DMS79 treated with DMSO at 0.1 percent for 48 hours (cell line): Measurements from ENCODE around the gene ZKSCAN5.

Experiments
- DNase-seq: peaks from one replicate; lab custom pipeline; 2025; lab: John Stamatoyannopoulos, UW

The ZKSCAN5 gene

GRCh38 chr7:99504603-99505323, at the start of gene ZKSCAN5:
ZKSCAN5 (plus strand) TSS chr7:99504662; CDS start chr7:99506045, 1,383 bp downstream.
- DNase-seq, result peak; percentile 96

GRCh38 chr7:99455874-99456273, 48.6 kb upstream of the ZKSCAN5 start:
- no peak for DNase-seq

GRCh38 chr7:99456288-99456687, 48.2 kb upstream of the ZKSCAN5 start:
- no peak for DNase-seq

GRCh38 chr7:99457050-99457649, 47.3 kb upstream of the ZKSCAN5 start:
- no peak for DNase-seq

- DNase-seq, result no peak
Observed at GRCh38 chr7:99457650-99458493, 46.6 kb upstream of the ZKSCAN5 start.

GRCh38 chr7:99459087-99459486, 45.4 kb upstream of the ZKSCAN5 start:
- DNase-seq, result no peak

GRCh38 chr7:99460651-99461050, 43.8 kb upstream of the ZKSCAN5 start:
- DNase-seq, result peak; percentile 6

- no peak for DNase-seq
Observed at GRCh38 chr7:99461221-99461620, 43.2 kb upstream of the ZKSCAN5 start.

GRCh38 chr7:99465421-99465768, 39.1 kb upstream of the ZKSCAN5 start:
- no peak for DNase-seq

GRCh38 chr7:99468336-99468918, 36.0 kb upstream of the ZKSCAN5 start:
- DNase-seq, result no peak

GRCh38 chr7:99469381-99470065, 34.9 kb upstream of the ZKSCAN5 start:
- DNase-seq, result no peak

GRCh38 chr7:99472561-99473314, 31.7 kb upstream of the ZKSCAN5 start, which contains the start of gene ZNF789:
ZNF789 (plus strand) TSS chr7:99472890; CDS start chr7:99476457, 3,567 bp downstream.
- peak; percentile 92 for DNase-seq

GRCh38 chr7:99473315-99473596, 31.2 kb upstream of the ZKSCAN5 start:
- peak; percentile 30 for DNase-seq

GRCh38 chr7:99476107-99476506, 28.4 kb upstream of the ZKSCAN5 start:
- no peak for DNase-seq

GRCh38 chr7:99478464-99479440, 25.7 kb upstream of the ZKSCAN5 start:
- DNase-seq, result no peak

- no peak for DNase-seq
Observed at GRCh38 chr7:99485094-99485493, 19.4 kb upstream of the ZKSCAN5 start.

- no peak for DNase-seq
Observed at GRCh38 chr7:99489235-99489634, 15.2 kb upstream of the ZKSCAN5 start.

- DNase-seq, result no peak
Observed at GRCh38 chr7:99490878-99491277, 13.6 kb upstream of the ZKSCAN5 start.

GRCh38 chr7:99493823-99494222, 10.6 kb upstream of the ZKSCAN5 start:
- no peak for DNase-seq
